ENCODE measurements around the gene FIGNL2. TPM values are rescaled to one million over a fixed set of nuclear protein-coding genes. Genes with fewer than 3 reads are reported as not detected.

Gene FIGNL2
- polyA plus RNA-seq, 2 of the 4 experiments (the other 2 are of a cell fraction): 0.26 to 0.46 TPM

- WGBS (ENCODE audit: missing lambda C conversion rate): 87% methylated on average over 5 of the region's 5 CpGs
- DNase-seq (ENCODE audit: low read depth in 1 of 2, low spot score in 1 of 2) (no peak), ATAC-seq (no peak), FAIRE-seq (no peak)
- TF ChIP-seq POLR2AphosphoS2 (conservative IDR thresholded peaks at IDR 0.05; ENCODE audit: low read length): no peak
- TF ChIP-seq JUNB (IDR thresholded peaks at IDR 0.05): no peak
- no peak for TF ChIP-seq FOXS1 (CRISPR knock-in tag; IDR thresholded peaks at IDR 0.05)
- TF ChIP-seq CEBPB (IDR thresholded peaks at IDR 0.05): no peak
- TF ChIP-seq BHLHE40 (IDR thresholded peaks at IDR 0.05; ENCODE audit: low read depth, low read length): no peak
- TF ChIP-seq, protein P1, sequence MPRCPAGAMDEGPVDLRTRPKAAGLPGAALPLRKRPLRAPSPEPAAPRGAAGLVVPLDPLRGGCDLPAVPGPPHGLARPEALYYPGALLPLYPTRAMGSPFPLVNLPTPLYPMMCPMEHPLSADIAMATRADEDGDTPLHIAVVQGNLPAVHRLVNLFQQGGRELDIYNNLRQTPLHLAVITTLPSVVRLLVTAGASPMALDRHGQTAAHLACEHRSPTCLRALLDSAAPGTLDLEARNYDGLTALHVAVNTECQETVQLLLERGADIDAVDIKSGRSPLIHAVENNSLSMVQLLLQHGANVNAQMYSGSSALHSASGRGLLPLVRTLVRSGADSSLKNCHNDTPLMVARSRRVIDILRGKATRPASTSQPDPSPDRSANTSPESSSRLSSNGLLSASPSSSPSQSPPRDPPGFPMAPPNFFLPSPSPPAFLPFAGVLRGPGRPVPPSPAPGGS (IDR thresholded peaks at IDR 0.05): no peak
- TF ChIP-seq TP53 (CRISPR knock-in tag; IDR thresholded peaks at IDR 0.05): no peak
- TF ChIP-seq ZNF302 (CRISPR knock-in tag; IDR thresholded peaks at IDR 0.05): no peak
- TF ChIP-seq MAFK (IDR thresholded peaks at IDR 0.05; ENCODE audit: partially characterized antibody): no peak
- no peak for TF ChIP-seq TFCP2L1 (CRISPR knock-in tag; IDR thresholded peaks at IDR 0.05)
- TF ChIP-seq CHD2 (IDR thresholded peaks at IDR 0.05; ENCODE audit: low read length, partially characterized antibody): no peak
- TF ChIP-seq HOXB5 (CRISPR knock-in tag; IDR thresholded peaks at IDR 0.05): no peak
- no peak for TF ChIP-seq EHF (CRISPR knock-in tag; IDR thresholded peaks at IDR 0.05)
- TF ChIP-seq, protein P2, sequence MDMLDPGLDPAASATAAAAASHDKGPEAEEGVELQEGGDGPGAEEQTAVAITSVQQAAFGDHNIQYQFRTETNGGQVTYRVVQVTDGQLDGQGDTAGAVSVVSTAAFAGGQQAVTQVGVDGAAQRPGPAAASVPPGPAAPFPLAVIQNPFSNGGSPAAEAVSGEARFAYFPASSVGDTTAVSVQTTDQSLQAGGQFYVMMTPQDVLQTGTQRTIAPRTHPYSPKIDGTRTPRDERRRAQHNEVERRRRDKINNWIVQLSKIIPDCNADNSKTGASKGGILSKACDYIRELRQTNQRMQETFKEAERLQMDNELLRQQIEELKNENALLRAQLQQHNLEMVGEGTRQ (IDR thresholded peaks at IDR 0.05): no peak
- TF ChIP-seq ESRRA (IDR thresholded peaks at IDR 0.05; ENCODE audit: borderline replicate concordance, low read length): no peak
- no peak for TF ChIP-seq HOXB13 (CRISPR knock-in tag; IDR thresholded peaks at IDR 0.05; ENCODE audit: low read depth)
- no peak for TF ChIP-seq RCOR1 (IDR thresholded peaks at IDR 0.05; ENCODE audit: low read depth, low read length)
- TF ChIP-seq ZFP36 (IDR thresholded peaks at IDR 0.05; ENCODE audit: borderline replicate concordance, partially characterized antibody): no peak
- no peak overlapping the region for H3K27ac ChIP-seq
- H3K4me3 ChIP-seq: no peak overlapping the region
- no peaks in the 10 kb centered on the region for H3K4me1 ChIP-seq
- H3K9me3 ChIP-seq: no peaks in the 10 kb centered on the region
- POLR2A ChIA-PET: no interaction called here
- no peak overlapping the region for H3K4me2 ChIP-seq
- CTCF ChIA-PET: interaction anchor here (0.9 kb wide), 1 partner anchor 14 kb away, joined by 3 read pairs; no protein-coding TSS in a partner anchor
Measured at GRCh38 chr12:51779876-51780275, 68.6 kb downstream of the FIGNL2 start.

GRCh38 chr12:51777973-51778372, 70.5 kb downstream of the FIGNL2 start:
- no peak overlapping the region for H3K4me3 ChIP-seq
- TF ChIP-seq JUNB (IDR thresholded peaks at IDR 0.05): no peak
- TF ChIP-seq, protein P3, sequence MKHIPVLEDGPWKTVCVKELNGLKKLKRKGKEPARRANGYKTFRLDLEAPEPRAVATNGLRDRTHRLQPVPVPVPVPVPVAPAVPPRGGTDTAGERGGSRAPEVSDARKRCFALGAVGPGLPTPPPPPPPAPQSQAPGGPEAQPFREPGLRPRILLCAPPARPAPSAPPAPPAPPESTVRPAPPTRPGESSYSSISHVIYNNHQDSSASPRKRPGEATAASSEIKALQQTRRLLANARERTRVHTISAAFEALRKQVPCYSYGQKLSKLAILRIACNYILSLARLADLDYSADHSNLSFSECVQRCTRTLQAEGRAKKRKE (CRISPR knock-in tag; IDR thresholded peaks at IDR 0.05; ENCODE audit: low read depth): no peak
- no peak for TF ChIP-seq POLR2A (IDR thresholded peaks at IDR 0.05; ENCODE audit: low read length)
- TF ChIP-seq, protein P4, sequence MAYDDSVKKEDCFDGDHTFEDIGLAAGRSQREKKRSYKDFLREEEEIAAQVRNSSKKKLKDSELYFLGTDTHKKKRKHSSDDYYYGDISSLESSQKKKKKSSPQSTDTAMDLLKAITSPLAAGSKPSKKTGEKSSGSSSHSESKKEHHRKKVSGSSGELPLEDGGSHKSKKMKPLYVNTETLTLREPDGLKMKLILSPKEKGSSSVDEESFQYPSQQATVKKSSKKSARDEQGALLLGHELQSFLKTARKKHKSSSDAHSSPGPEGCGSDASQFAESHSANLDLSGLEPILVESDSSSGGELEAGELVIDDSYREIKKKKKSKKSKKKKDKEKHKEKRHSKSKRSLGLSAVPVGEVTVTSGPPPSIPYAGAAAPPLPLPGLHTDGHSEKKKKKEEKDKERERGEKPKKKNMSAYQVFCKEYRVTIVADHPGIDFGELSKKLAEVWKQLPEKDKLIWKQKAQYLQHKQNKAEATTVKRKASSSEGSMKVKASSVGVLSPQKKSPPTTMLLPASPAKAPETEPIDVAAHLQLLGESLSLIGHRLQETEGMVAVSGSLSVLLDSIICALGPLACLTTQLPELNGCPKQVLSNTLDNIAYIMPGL (CRISPR knock-in tag; IDR thresholded peaks at IDR 0.05; ENCODE audit: borderline replicate concordance): no peak
- TF ChIP-seq RFX5 (IDR thresholded peaks at IDR 0.05): no peak
- no peak for TF ChIP-seq NPAS2 (CRISPR knock-in tag; IDR thresholded peaks at IDR 0.05; ENCODE audit: borderline replicate concordance)
- TF ChIP-seq, protein P5, sequence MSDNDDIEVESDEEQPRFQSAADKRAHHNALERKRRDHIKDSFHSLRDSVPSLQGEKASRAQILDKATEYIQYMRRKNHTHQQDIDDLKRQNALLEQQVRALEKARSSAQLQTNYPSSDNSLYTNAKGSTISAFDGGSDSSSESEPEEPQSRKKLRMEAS (IDR thresholded peaks at IDR 0.05): no peak
- TF ChIP-seq FOXS1 (CRISPR knock-in tag; IDR thresholded peaks at IDR 0.05): no peak
- no peak for TF ChIP-seq E2F6 (IDR thresholded peaks at IDR 0.05; ENCODE audit: borderline replicate concordance, low read depth)
- TF ChIP-seq ZC3H11A (IDR thresholded peaks at IDR 0.05): no peak
- no peak for TF ChIP-seq POLR2AphosphoS2 (conservative IDR thresholded peaks at IDR 0.05; ENCODE audit: low read length)
- no peak for TF ChIP-seq MAFK (IDR thresholded peaks at IDR 0.05; ENCODE audit: partially characterized antibody)
- no peak for ATAC-seq
- WGBS (ENCODE audit: missing lambda C conversion rate): 88% methylated on average over 3 of the region's 3 CpGs
- DNase-seq (ENCODE audit: low read depth in 1 of 2, low spot score in 1 of 2): no peak
- no peak for FAIRE-seq
- ChIA-PET POLR2A (no interaction called here), CTCF (interaction anchor here (0.6 to 1.3 kb wide), 3 partner anchors 36 to 246 kb away, joined by 3 read pairs; a partner anchor contains a TSS)
- peaks cover 10% of the 10 kb centered on the region; the same call in 2 of the 3 replicates for H3K4me1 ChIP-seq
- H3K4me2 ChIP-seq: no peak overlapping the region
- H3K9me3 ChIP-seq: peaks cover 8% of the 10 kb centered on the region
- H3K27ac ChIP-seq: no peak overlapping the region

Data from A549 (cell line).